ENCODE results near the gene TRDMT1. TPM values are rescaled to one million over a fixed set of nuclear protein-coding genes. Genes with fewer than 3 reads are reported as not detected.

The TRDMT1 gene
- total RNA-seq, 1 experiment from 2014 or later, result 20.2 TPM

DNA sequence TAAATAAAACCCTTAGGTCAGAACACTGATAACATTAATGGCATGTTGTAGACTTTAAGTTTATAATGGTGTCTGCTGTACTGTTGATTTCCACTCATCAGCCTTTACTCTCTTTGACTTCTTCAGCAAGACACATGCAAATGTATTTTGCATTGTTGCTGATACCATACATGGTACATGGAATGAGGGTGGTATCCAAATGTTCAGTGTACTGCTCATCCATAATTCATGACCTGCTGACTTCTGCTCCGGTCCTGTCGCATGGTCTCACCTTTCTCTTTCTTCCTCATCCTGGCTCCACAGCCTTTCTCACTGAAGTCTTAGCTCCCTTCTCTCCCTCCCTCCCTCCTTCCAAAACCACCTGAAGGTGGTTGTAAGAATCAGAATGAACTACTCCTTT lies 67.2 kb downstream of the TRDMT1 start:
- H3K79me1 ChIP-seq (ENCODE audit: insufficient read depth, low read depth, low read length, poor library complexity, severe bottlenecking), result no peaks in the 10 kb centered on the region
- H2BK15ac ChIP-seq (ENCODE audit: low read depth, low read length), result no peak overlapping the region
- H2AK5ac ChIP-seq (ENCODE audit: insufficient read length, low read length), result no peak overlapping the region
- no CpG with 5 or more reads among the region's 2 CpGs for WGBS (ENCODE audit: extremely low coverage, insufficient read length, low lambda C conversion rate)
- H3K9ac ChIP-seq (ENCODE audit: extremely low read depth, insufficient read length, low read length), result no peak overlapping the region
- no peak overlapping the region for H3K23ac ChIP-seq (ENCODE audit: insufficient read length, low read depth, low read length)
- H2BK120ac ChIP-seq (ENCODE audit: low read depth, low read length, poor library complexity, severe bottlenecking), result no peak overlapping the region
- no peaks in the 10 kb centered on the region for H3K9me3 Mint-ChIP-seq
- no peaks in the 10 kb centered on the region for H3K79me2 ChIP-seq (ENCODE audit: insufficient read depth, low read length)
- no peak overlapping the region for H4K91ac ChIP-seq (ENCODE audit: insufficient read length, low read depth, low read length)
- DNase-seq, result no peak
- no peak overlapping the region for H2BK12ac ChIP-seq (ENCODE audit: insufficient read length, low read depth, low read length)
- H3K4me1 Mint-ChIP-seq, result peaks cover 17 to 19% of the 10 kb centered on the region in 2 experiments
- no peaks in the 10 kb centered on the region for H3K27me3 Mint-ChIP-seq (ENCODE audit: low read depth)
- H3K4ac ChIP-seq (ENCODE audit: low read depth, low read length), result no peak overlapping the region
- H3T11ph ChIP-seq (ENCODE audit: low read length), result no peak overlapping the region
- H2BK20ac ChIP-seq (ENCODE audit: low read depth, low read length, poor library complexity, severe bottlenecking), result no peak overlapping the region
- H3K27ac Mint-ChIP-seq, result no peak overlapping the region
- no peaks in the 10 kb centered on the region for H3K9me3 ChIP-seq (ENCODE audit: control insufficient read depth, low read depth, low read length)
- H3K4me1 ChIP-seq (ENCODE audit: insufficient read depth, low read length), result no peaks in the 10 kb centered on the region
- no peak overlapping the region for H3K18ac ChIP-seq (ENCODE audit: insufficient read length, low read depth, low read length)
- TF ChIP-seq, protein P1, sequence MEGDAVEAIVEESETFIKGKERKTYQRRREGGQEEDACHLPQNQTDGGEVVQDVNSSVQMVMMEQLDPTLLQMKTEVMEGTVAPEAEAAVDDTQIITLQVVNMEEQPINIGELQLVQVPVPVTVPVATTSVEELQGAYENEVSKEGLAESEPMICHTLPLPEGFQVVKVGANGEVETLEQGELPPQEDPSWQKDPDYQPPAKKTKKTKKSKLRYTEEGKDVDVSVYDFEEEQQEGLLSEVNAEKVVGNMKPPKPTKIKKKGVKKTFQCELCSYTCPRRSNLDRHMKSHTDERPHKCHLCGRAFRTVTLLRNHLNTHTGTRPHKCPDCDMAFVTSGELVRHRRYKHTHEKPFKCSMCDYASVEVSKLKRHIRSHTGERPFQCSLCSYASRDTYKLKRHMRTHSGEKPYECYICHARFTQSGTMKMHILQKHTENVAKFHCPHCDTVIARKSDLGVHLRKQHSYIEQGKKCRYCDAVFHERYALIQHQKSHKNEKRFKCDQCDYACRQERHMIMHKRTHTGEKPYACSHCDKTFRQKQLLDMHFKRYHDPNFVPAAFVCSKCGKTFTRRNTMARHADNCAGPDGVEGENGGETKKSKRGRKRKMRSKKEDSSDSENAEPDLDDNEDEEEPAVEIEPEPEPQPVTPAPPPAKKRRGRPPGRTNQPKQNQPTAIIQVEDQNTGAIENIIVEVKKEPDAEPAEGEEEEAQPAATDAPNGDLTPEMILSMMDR (conservative IDR thresholded peaks at IDR 0.05), result no peak
- no peak overlapping the region for H4K5ac ChIP-seq (ENCODE audit: insufficient read length, low read depth, low read length)
- no peaks in the 10 kb centered on the region for H3K27me3 ChIP-seq (ENCODE audit: insufficient read depth, low read length)
- H2AFZ ChIP-seq (ENCODE audit: low read length), result no peak overlapping the region
- H4K8ac ChIP-seq (replicated peaks; ENCODE audit: insufficient read length, low read depth, low read length), result no peak overlapping the region
- H3K4me2 ChIP-seq (ENCODE audit: insufficient read depth, insufficient read length, low read length), result no peak overlapping the region
- no peak overlapping the region for H3K56ac ChIP-seq (ENCODE audit: insufficient read length, low read depth, low read length)
- no peaks in the 10 kb centered on the region for H3K23me2 ChIP-seq (ENCODE audit: insufficient read length, low read depth, low read length, poor library complexity, severe bottlenecking)
- H3K4me3 Mint-ChIP-seq, result no peak overlapping the region
- H3K36me3 Mint-ChIP-seq (ENCODE audit: insufficient read depth in 1 of 3, low read depth in 3 of 3), result no peaks in the 10 kb centered on the region
- no peak overlapping the region for H3K14ac ChIP-seq (ENCODE audit: insufficient read depth, low read length)
- H4K20me1 ChIP-seq (ENCODE audit: control insufficient read depth, insufficient read depth, insufficient read length), result no peaks in the 10 kb centered on the region
- H2BK5ac ChIP-seq (ENCODE audit: insufficient read length, low read length), result no peak overlapping the region
- H3K27ac ChIP-seq (ENCODE audit: insufficient read length, low read depth, low read length), result no peak overlapping the region

All from H9 (cell line).